Activated T-cell treated with anti-CD3 and anti-CD28 coated beads, Interleukin-2, amount 50 U/mL, for 24 hours (primary cell): ENCODE results near the gene RNF214.
A peak's percentile ranks its signal among the peaks of the same experiment; 100 is the strongest.
"Not testable (repeated sequence)": the region's sequence is repeated elsewhere in the genome, so short reads cannot be mapped to it uniquely, and the experiment has no call there.

Source experiments
- DNase-seq: peaks from one replicate; pipeline ENCODE4 v3.0.0-alpha.2; 2020
- H3K27ac Mint-ChIP-seq: 2 replicates; pipeline ENCODE4 v1.8.0; 2020; ENCODE audit warnings: mild to moderate bottlenecking, mixed read lengths
- H3K27me3 Mint-ChIP-seq: 2 replicates; pipeline ENCODE4 v1.8.0; 2020; ENCODE audit warnings: mixed read lengths
- H3K36me3 Mint-ChIP-seq: 2 replicates; pipeline ENCODE4 v1.8.0; 2020; ENCODE audit warnings: low read depth, mixed read lengths
- H3K4me1 Mint-ChIP-seq: 2 replicates; pipeline ENCODE4 v1.8.0; 2020; ENCODE audit warnings: low read depth, mixed read lengths
- H3K4me3 Mint-ChIP-seq: 2 replicates; pipeline ENCODE4 v1.8.0; 2020; ENCODE audit warnings: mild to moderate bottlenecking, moderate library complexity, mixed read lengths
- H3K9me3 Mint-ChIP-seq: 2 replicates; pipeline ENCODE4 v1.8.0; 2020; ENCODE audit warnings: mixed read lengths

RNF214 gene

DNA sequence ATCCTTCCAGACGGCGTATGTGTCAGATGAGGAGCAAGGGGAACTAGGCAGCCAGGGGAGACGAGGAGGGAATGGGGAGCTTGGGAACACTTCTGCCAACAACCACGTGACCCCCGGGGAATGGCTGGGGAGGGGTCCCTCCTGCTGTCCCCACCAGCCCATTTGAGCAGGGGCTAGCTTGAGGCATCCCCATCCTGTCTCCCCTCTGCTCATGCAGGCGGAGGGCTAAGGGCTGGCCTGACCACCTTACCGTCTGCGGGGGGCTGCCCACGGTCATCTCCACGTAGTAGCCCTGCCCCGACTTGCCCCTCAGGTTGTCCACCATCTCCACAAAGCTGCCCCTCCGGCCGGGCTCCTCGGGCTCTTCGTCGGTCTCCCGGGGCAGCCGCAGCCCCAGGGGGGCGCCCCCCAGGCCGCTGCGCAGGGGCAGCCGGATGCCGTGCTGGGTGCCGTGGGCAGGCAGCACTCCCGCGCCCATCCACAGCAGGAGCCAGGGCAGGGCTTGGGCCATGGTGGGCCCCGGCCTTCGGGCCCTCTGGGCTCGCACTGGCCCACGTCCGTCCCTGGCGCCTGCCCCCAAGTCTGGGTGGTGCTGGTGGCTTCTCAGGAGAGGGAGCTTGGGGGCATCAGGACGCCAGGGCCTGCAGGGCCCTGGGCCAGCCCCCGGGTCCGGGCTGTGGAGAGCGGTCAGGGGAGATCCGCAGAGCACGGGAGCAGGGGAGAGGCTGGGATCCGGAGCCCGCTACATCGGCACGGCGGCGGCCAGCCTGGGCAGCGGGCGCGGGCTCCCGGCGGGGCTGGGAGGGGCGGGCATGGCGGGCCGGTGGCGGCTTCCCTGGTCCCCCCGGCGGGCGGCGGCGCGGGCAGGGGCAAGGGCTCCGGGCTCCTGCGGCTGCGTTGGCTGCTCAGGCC lies 83.1 kb downstream of the RNF214 start:
- H3K27ac Mint-ChIP-seq = no peak overlapping the region
- H3K4me3 Mint-ChIP-seq = peak overlapping the region; percentile 75
- no peaks in the 10 kb centered on the region for H3K9me3 Mint-ChIP-seq
- H3K36me3 Mint-ChIP-seq = no peaks in the 10 kb centered on the region
- peaks cover 8% of the 10 kb centered on the region for H3K4me1 Mint-ChIP-seq
- H3K27me3 Mint-ChIP-seq = peaks cover 35% of the 10 kb centered on the region
- no peak for DNase-seq

DNA sequence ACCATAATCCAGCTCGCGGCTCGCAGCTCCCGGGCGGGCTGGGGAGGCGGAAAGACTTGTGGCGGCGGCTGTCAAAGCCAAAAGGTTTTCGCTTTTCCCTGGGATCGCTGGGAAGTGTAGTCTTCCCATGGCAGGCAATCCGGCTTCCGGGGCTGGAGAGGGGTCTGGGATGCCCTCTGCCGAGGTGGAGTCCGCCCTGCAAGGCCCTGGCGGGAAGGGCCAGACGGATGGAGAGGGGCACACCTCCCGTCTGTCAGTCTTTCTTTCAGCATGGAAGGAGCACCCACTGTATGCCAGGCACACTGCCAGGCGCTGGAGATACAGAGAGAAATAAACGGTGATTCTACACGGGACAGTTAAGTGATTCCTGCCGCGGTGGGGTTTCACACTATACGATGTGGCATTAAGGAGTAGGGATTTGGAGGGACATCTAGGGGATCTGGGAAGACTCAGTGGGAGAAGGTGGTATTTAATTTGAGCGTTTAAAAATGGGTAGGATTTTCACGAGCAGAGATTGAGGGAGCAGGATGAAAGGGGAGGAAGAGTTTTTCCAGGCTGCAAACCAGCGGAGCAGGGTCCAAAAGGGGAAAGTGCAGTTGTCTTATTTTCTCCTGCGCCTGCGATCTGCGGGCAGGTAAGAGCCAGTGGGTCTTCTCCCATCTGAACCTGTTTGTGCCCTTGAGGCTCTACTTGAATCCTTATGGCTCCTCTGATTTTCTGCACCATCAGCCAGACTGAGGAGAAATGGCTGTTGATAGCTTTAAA lies 83.9 kb downstream of the RNF214 start, which contains the start of gene BACE1:
Gene BACE1, minus strand, starts transcription at position 60 of the 765 bp plus-strand sequence. CDS start 461 bp downstream, outside the sequence.
- H3K4me3 Mint-ChIP-seq = peak within 1 kb of the TSS; percentile 75
- H3K4me1 Mint-ChIP-seq = peaks cover 8% of the 10 kb centered on the region
- no peaks in the 10 kb centered on the region for H3K36me3 Mint-ChIP-seq
- peaks cover 35% of the 10 kb centered on the region for H3K27me3 Mint-ChIP-seq
- DNase-seq = peak; percentile 51
- H3K27ac Mint-ChIP-seq = no peak within 1 kb of the TSS
- no peaks in the 10 kb centered on the region for H3K9me3 Mint-ChIP-seq

DNA sequence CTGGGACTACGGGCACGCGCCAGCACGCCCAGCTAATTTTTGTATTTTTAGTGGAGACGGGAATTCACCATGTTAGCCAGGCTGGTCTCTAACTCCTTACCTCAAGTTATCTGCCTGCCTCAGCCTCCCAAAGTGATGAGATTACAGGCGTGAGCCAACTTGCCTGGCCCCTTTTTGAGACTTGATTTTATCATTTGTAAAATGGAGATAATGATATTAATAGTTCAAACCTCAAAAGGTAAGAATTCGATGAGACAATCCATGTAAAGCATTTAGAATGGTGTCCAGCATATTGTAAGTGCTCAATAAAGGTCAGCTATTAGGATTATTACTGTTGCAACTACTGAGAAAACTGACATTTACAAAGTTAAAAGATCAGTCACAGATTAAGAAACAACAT lies 86.3 kb downstream of the RNF214 start:
- Mint-ChIP-seq H3K36me3 (no peaks in the 10 kb centered on the region), H3K4me3 (no peak overlapping the region), H3K27ac (no peak overlapping the region), H3K4me1 (peaks cover 8% of the 10 kb centered on the region), H3K9me3 (no peaks in the 10 kb centered on the region), H3K27me3 (peaks cover 32% of the 10 kb centered on the region)
- DNase-seq = no peak

DNA sequence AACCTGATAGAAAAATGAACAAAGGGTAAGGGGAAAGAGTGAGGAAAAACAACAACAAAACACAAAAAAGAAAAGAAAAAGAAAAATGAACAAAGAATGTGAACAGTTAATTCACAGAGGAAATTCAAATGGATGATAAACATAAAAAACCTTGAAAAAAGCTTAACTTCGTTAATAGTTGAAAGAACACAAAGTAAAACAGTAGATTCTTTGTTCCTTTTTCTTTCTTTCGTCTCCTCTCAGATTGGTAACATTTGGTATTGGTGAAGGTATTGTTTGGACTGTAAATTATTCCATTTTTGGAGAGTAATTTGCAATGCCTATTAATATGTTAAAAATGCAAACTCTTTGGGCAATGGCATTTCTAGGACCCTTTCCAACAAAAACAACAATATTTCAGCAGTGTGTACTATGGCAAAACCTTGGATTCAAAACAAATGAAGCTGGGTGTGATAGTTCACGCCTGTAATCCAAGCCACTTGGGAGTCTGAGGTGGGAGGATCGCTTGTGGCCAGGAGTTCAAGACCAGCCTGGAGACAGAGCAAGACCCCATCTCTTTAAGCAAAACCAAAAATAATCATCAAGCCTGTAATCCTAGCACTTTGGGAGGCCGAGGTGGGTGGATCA lies 86.9 kb downstream of the RNF214 start:
- H3K4me1 Mint-ChIP-seq = peaks cover 8% of the 10 kb centered on the region
- no peak for DNase-seq
- peaks cover 26% of the 10 kb centered on the region for H3K27me3 Mint-ChIP-seq
- no peak overlapping the region for H3K27ac Mint-ChIP-seq
- H3K4me3 Mint-ChIP-seq = no peak overlapping the region
- no peaks in the 10 kb centered on the region for H3K36me3 Mint-ChIP-seq
- H3K9me3 Mint-ChIP-seq = no peaks in the 10 kb centered on the region

DNA sequence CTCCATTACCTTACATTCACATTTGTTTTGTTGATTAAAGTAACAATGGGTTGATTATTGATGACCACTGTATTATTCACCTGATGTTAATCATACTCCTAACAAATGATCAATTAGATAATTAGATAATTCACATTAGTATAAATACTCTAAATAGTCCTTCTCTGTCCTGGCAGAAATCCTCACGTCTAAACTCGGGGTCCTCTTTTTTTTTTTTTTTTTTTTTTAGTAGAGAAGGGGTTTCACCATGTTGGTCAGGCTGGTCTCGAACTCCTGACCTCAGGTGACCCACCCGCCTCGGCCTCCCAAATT lies 94.7 kb downstream of the RNF214 start:
- DNase-seq, H3K27ac Mint-ChIP-seq, H3K36me3 Mint-ChIP-seq, H3K4me3 Mint-ChIP-seq, H3K27me3 Mint-ChIP-seq, H3K9me3 Mint-ChIP-seq, H3K4me1 Mint-ChIP-seq: not testable (repeated sequence)

DNA sequence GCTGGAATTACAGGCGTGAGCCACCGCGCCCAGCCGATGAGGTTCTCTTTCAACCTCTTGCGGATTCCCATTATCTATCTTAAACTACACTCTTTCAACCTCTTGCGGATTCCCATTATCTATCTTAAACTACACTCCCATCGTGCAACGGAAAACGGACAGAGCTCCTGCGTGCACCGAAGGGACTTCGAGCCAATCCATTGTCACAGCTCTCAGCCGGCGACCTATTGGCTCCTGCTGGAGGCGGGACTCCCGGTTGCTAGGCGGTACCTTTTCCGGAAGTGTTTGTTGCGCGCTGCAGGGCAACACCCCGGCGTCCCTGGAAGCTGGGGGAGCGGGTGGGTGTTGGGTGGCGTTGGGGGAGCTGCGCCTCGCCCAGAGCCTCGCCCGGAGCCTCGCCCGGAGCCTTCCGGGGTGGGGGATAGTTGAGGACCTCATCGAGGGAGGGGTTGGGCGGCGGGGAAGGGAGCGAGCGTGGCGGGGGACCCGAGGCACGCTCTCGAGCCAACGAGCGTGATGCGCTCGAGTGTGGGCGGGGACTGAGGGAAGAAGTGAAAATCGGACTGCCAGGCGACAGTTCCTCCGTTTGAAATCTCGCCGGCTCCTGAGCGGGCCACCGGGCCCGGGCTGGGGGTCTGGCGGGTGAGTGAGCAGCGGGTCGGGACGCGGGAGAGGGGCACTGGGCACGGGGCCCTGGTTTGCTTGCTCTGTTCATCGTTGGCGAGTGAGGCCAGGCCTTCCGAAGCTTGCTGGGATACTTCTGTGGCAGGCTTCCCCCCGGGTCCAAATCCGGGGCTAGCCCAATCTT lies 95.3 kb downstream of the RNF214 start, which contains the start of gene CEP164:
Gene CEP164, plus strand, starts transcription at position 288 of the 808 bp plus-strand sequence. CDS start 10,733 bp downstream, outside the sequence.
- Mint-ChIP-seq H3K36me3 (peaks cover 5% of the 10 kb centered on the region), H3K9me3 (no peaks in the 10 kb centered on the region), H3K4me3 (no peak within 1 kb of the TSS), H3K27ac (no peak within 1 kb of the TSS), H3K4me1 (peaks cover 9% of the 10 kb centered on the region), H3K27me3 (no peaks in the 10 kb centered on the region)
- peak; percentile 95 for DNase-seq

DNA sequence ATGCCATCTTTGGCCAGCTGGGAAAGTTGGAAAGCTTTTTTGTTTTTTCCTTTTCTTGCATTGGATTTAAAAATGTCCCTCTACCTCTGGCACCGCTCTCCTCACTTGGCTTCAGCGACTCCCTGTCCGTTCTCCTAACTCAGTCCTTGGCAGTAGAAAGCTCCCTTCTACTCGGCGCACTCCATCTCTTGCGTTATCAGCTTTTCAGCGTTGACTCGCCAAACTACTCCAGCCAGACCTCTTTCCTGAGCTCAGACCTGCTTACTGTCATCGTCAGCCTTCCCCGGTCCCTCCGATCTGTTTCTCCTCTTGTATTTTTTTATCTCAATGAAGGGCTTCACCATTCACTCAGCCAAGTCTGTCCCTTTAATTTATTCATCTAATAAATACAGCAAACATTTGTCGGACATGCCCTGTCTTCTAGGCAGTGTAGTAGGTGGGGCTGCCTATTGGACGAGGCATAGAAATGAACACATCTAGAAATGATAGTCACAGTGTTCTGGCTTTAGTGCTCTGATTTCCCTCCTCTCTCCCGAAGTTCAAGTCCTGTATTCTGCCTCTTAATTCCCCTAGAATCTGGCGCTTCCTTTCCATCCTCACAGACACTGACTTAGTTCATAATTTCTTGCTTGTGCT lies 96.0 kb downstream of the RNF214 start:
- Mint-ChIP-seq H3K36me3 (peaks cover 5% of the 10 kb centered on the region), H3K27ac (no peak overlapping the region), H3K4me3 (no peak overlapping the region), H3K4me1 (peaks cover 9% of the 10 kb centered on the region), H3K27me3 (no peaks in the 10 kb centered on the region), H3K9me3 (no peaks in the 10 kb centered on the region)
- DNase-seq = no peak

DNA sequence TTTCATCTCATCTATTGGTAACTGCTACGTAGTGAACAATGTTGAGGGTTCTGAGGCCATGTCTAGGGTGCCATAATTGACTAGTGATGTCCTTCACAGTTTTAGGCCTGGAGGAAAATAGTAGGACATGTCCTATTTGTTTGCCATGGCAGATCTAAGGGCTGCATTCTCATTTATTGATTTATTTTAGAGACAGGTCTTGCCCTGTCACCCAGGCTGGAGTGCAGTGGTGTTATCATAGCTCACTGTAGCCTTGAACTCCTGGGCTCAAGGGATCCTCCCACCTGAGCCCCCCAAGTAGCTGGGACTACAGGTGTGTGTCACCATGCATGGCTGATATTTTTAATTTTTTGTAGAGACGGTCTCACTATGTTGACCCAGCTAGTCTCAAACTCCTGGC lies 100.4 kb downstream of the RNF214 start:
- Mint-ChIP-seq H3K4me3 (no peak overlapping the region), H3K36me3 (peaks cover 28% of the 10 kb centered on the region), H3K27ac (no peak overlapping the region), H3K9me3 (no peaks in the 10 kb centered on the region), H3K27me3 (no peaks in the 10 kb centered on the region), H3K4me1 (peaks cover 7% of the 10 kb centered on the region)
- DNase-seq = no peak

DNA sequence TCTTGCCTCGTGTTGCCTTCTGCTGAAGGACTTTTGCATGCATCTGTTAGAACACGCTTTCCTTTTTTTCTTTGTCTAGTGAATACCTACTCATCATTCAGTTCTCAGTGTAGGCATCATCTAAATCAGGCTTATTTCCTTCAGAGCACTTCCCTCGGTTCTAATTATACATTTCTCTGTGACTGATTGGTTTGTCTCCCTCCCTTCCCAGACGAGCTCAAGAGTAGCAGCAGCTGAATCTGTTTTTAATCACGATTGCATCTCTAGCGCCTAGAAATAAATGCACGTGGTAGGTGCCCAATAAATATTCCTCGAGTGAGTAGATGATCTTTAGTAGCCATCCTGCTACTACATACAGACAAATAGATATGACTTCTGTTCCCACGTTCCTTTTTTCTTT lies 101.4 kb downstream of the RNF214 start:
- Mint-ChIP-seq H3K4me1 (peaks cover 7% of the 10 kb centered on the region), H3K36me3 (peaks cover 38% of the 10 kb centered on the region), H3K27ac (no peak overlapping the region)

DNA sequence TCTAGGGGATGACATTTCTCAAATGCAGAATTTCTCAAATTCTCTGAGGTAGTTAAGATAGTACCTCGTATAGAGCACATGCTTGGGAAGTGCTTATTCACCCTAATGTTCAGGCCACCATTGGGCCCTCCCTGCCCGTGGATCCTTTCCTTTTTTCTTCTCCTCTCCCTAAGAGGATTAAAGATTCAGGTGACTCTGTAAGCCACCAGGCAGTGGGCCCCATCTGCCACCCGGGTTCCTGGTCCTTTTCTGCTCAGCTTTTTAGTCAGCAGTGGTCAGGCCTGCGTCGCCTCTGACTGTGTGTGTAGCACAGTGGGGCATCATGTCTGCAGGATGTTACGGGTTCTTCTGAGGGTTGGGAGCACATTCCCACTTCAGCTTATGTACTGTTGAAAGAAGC lies 102.4 kb downstream of the RNF214 start:
- no peak overlapping the region for H3K4me3 Mint-ChIP-seq
- H3K27ac Mint-ChIP-seq = no peak overlapping the region
- DNase-seq = no peak
- peaks cover 7% of the 10 kb centered on the region for H3K4me1 Mint-ChIP-seq
- H3K36me3 Mint-ChIP-seq = peaks cover 46% of the 10 kb centered on the region
- H3K27me3 Mint-ChIP-seq = no peaks in the 10 kb centered on the region
- H3K9me3 Mint-ChIP-seq = no peaks in the 10 kb centered on the region

More for the DNA sequence above, 101.4 kb downstream of the RNF214 start:
- H3K9me3 Mint-ChIP-seq = no peaks in the 10 kb centered on the region
- H3K27me3 Mint-ChIP-seq = no peaks in the 10 kb centered on the region
- H3K4me3 Mint-ChIP-seq = no peak overlapping the region
- DNase-seq = no peak

DNA sequence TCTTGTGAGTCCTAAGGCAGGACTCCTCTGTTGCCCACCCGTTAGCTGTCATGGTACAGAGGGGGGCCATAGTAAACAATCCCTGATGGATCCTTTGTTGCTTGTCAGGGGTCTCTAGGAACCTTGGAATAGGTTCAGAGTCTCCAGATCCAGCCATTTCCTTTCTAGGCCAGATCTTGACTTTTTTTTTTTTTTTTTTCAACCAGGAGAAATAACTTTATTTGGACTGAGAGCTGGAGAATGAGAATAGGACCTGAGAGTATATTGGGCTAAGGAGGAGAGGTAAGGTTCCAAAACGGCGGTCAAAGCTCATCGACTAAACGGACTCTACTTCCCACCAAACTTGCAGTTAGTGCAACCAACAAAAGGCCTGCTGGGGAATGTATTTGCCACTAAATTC lies 102.9 kb downstream of the RNF214 start:
- H3K27me3 Mint-ChIP-seq = no peaks in the 10 kb centered on the region
- H3K27ac Mint-ChIP-seq = no peak overlapping the region
- no peaks in the 10 kb centered on the region for H3K9me3 Mint-ChIP-seq
- peaks cover 51% of the 10 kb centered on the region for H3K36me3 Mint-ChIP-seq
- no peak for DNase-seq
- H3K4me3 Mint-ChIP-seq = no peak overlapping the region
- peaks cover 4% of the 10 kb centered on the region for H3K4me1 Mint-ChIP-seq
